HUES48 (cell line): ENCODE data around the gene CNGB1.
"Not testable (repeated sequence)": the region's sequence is repeated elsewhere in the genome, so short reads cannot be mapped to it uniquely, and the experiment has no call there.

Experiments used
- H3K27ac ChIP-seq: one replicate; pipeline ENCODE4 v1.7.0; 2013; ENCODE audit warnings: low read depth, low read length, inconsistent platforms
- H3K27me3 ChIP-seq: 2 replicates; pipeline ENCODE4 v1.6.1; 2013; ENCODE audit warnings: mild to moderate bottlenecking, low read length; ENCODE audit not compliant: control insufficient read depth, insufficient read depth
- H3K36me3 ChIP-seq: 2 replicates; pipeline ENCODE4 v1.6.1; 2013; ENCODE audit warnings: low read length; ENCODE audit not compliant: control insufficient read depth, insufficient read depth
- H3K4me1 ChIP-seq: 2 replicates; pipeline ENCODE4 v1.6.1; 2013; ENCODE audit warnings: mild to moderate bottlenecking, low read length; ENCODE audit not compliant: control insufficient read depth, insufficient read depth
- H3K4me3 ChIP-seq: 2 replicates; pipeline ENCODE4 v1.5.1; 2013; ENCODE audit warnings: mild to moderate bottlenecking, low read depth, low read length
- H3K9ac ChIP-seq: 2 replicates; pipeline ENCODE4 v1.6.1; 2013; ENCODE audit warnings: mild to moderate bottlenecking, low read depth, low read length, moderate library complexity
- H3K9me3 ChIP-seq: 2 replicates; pipeline ENCODE4 v1.6.1; 2013; ENCODE audit warnings: low read length; ENCODE audit not compliant: control insufficient read depth, insufficient read depth

CNGB1 gene

GRCh38 chr16:57970970-57971369, at the start of gene CNGB1:
CNGB1 (minus strand) TSS chr16:57971128; CDS start chr16:57967286, 3,842 bp downstream.
- Histone ChIP-seq H3K36me3 (no peaks in the 10 kb centered on the region), H3K4me1 (no peaks in the 10 kb centered on the region), H3K9ac (no peak within 1 kb of the TSS), H3K4me3 (no peak within 1 kb of the TSS), H3K27me3 (no peaks in the 10 kb centered on the region), H3K27ac (no peak within 1 kb of the TSS), H3K9me3 (no peaks in the 10 kb centered on the region)

- H3K4me1 ChIP-seq = peaks cover 31% of the 10 kb centered on the region
- peaks cover 15% of the 10 kb centered on the region; the same call in 1 of the 2 replicates for H3K27me3 ChIP-seq
- no peaks in the 10 kb centered on the region for H3K9me3 ChIP-seq
- H3K4me3 ChIP-seq = no peak overlapping the region
- no peak overlapping the region for H3K9ac ChIP-seq
- H3K27ac ChIP-seq = no peak overlapping the region
- H3K36me3 ChIP-seq = peaks cover 8% of the 10 kb centered on the region; the same call in 1 of the 2 replicates
Observed at GRCh38 chr16:58019866-58020538, 49.1 kb upstream of the CNGB1 start.

GRCh38 chr16:58018803-58019202, 47.9 kb upstream of the CNGB1 start:
- no peak overlapping the region for H3K9ac ChIP-seq
- peaks cover 8% of the 10 kb centered on the region; the same call in 1 of the 2 replicates for H3K36me3 ChIP-seq

GRCh38 chr16:58016840-58017446, 46.0 kb upstream of the CNGB1 start:
- H3K4me3 ChIP-seq = no peak overlapping the region
- H3K9me3 ChIP-seq = no peaks in the 10 kb centered on the region
- H3K9ac ChIP-seq = no peak overlapping the region
- peaks cover 3% of the 10 kb centered on the region; the same call in 1 of the 2 replicates for H3K4me1 ChIP-seq
- no peak overlapping the region for H3K27ac ChIP-seq
- peaks cover 22% of the 10 kb centered on the region for H3K36me3 ChIP-seq
- no peaks in the 10 kb centered on the region for H3K27me3 ChIP-seq

More at GRCh38 chr16:58018803-58019202, 47.9 kb upstream of the CNGB1 start:
- Histone ChIP-seq H3K4me3 (no peak overlapping the region), H3K4me1 (peaks cover 20% of the 10 kb centered on the region), H3K9me3 (no peaks in the 10 kb centered on the region), H3K27ac (no peak overlapping the region), H3K27me3 (peaks cover 3% of the 10 kb centered on the region; the same call in 1 of the 2 replicates)

- no peaks in the 10 kb centered on the region for H3K9me3 ChIP-seq
- no peaks in the 10 kb centered on the region for H3K27me3 ChIP-seq
- no peak overlapping the region for H3K4me3 ChIP-seq
- no peak overlapping the region for H3K27ac ChIP-seq
- H3K9ac ChIP-seq = no peak overlapping the region
- peaks cover 9% of the 10 kb centered on the region; the same call in 1 of the 2 replicates for H3K4me1 ChIP-seq
- H3K36me3 ChIP-seq = peaks cover 40% of the 10 kb centered on the region
Observed at GRCh38 chr16:58013201-58013956, 42.5 kb upstream of the CNGB1 start.

GRCh38 chr16:58012481-58012880, 41.6 kb upstream of the CNGB1 start:
- peaks cover 36% of the 10 kb centered on the region for H3K36me3 ChIP-seq
- H3K9me3 ChIP-seq = no peaks in the 10 kb centered on the region
- H3K27ac ChIP-seq = peak overlapping the region; percentile 84
- H3K4me1 ChIP-seq = peaks cover 9% of the 10 kb centered on the region; the same call in 1 of the 2 replicates
- no peak overlapping the region for H3K4me3 ChIP-seq
- no peaks in the 10 kb centered on the region for H3K27me3 ChIP-seq
- H3K9ac ChIP-seq = no peak overlapping the region

GRCh38 chr16:58011652-58012051, 40.7 kb upstream of the CNGB1 start:
- Histone ChIP-seq H3K4me3 (no peak overlapping the region), H3K36me3 (peaks cover 37% of the 10 kb centered on the region), H3K4me1 (peaks cover 9% of the 10 kb centered on the region; the same call in 1 of the 2 replicates), H3K27ac (peak overlapping the region; percentile 84), H3K9ac (no peak overlapping the region), H3K9me3 (no peaks in the 10 kb centered on the region), H3K27me3 (no peaks in the 10 kb centered on the region)

GRCh38 chr16:58010886-58011285, 40.0 kb upstream of the CNGB1 start:
- peaks cover 9% of the 10 kb centered on the region; the same call in 1 of the 2 replicates for H3K4me1 ChIP-seq
- H3K27ac ChIP-seq = peak overlapping the region; percentile 84
- no peaks in the 10 kb centered on the region for H3K27me3 ChIP-seq
- no peak overlapping the region for H3K9ac ChIP-seq
- H3K9me3 ChIP-seq = no peaks in the 10 kb centered on the region
- H3K4me3 ChIP-seq = no peak overlapping the region
- H3K36me3 ChIP-seq = peaks cover 39% of the 10 kb centered on the region

- Histone ChIP-seq H3K36me3 (peaks cover 39% of the 10 kb centered on the region), H3K4me3 (no peak overlapping the region), H3K9me3 (no peaks in the 10 kb centered on the region), H3K27ac (peak overlapping the region; percentile 64), H3K4me1 (peaks cover 9% of the 10 kb centered on the region; the same call in 1 of the 2 replicates), H3K9ac (no peak overlapping the region), H3K27me3 (no peaks in the 10 kb centered on the region)
Observed at GRCh38 chr16:58009856-58010416, 39.0 kb upstream of the CNGB1 start.

GRCh38 chr16:58004736-58005135, 33.8 kb upstream of the CNGB1 start:
- not testable (repeated sequence) for H3K4me3 ChIP-seq, H3K9me3 ChIP-seq, H3K27me3 ChIP-seq, H3K9ac ChIP-seq, H3K27ac ChIP-seq, H3K4me1 ChIP-seq
- peaks cover 25% of the 10 kb centered on the region for H3K36me3 ChIP-seq
